Adrenal gland (tissue), 12 donors: ENCODE measurements around the gene KAT6B. TPM values are rescaled to one million over a fixed set of nuclear protein-coding genes. Genes with fewer than 3 reads are reported as not detected.

ENCODE experiments used
- DNase-seq, 7 donors: peaks; one replicate each; pipeline ENCODE4 v3.0.0-alpha.2; 2019 to 2020
- H3K27ac ChIP-seq, 5 donors: fragments of 200-600 bp; sonication (generic) in 4 of 5; 1 replicate in 3 of 5; 2 replicates in 2 of 5; pipeline versions ENCODE4 v1.5.1 to v1.8.0; 2016 to 2020; ENCODE audit warnings: mild to moderate bottlenecking in 1 of 5
- H3K27me3 ChIP-seq: fragments of 200-600 bp; 2 replicates; pipeline ENCODE4 v1.8.0; 2021
- H3K36me3 ChIP-seq, 2 donors: fragments of 200-600 bp; replicated peaks in 1 of 2; 1 replicate in 1 of 2; 2 replicates in 1 of 2; pipeline versions ENCODE4 v1.5.1 to v1.8.0; 2018 to 2022
- H3K4me1 ChIP-seq, 2 donors: fragments of 200-600 bp; replicated peaks in 1 of 2; 1 replicate in 1 of 2; 2 replicates in 1 of 2; pipeline versions ENCODE4 v1.5.1 to v1.8.0; 2018 to 2021
- H3K4me3 ChIP-seq, 4 donors: fragments of 200-600 bp; sonication (generic) in 3 of 4; one replicate each; pipeline ENCODE4 v1.5.1; 2016 to 2018
- H3K9me3 ChIP-seq, 3 donors: fragments of 200-600 bp; sonication (generic) in 1 of 3; replicated peaks in 1 of 3; 1 replicate in 2 of 3; 2 replicates in 1 of 3; pipeline versions ENCODE4 v1.5.1 to v1.8.0; 2016 to 2021
- CTCF ChIP-seq, 6 experiments: fragments of 450-650 bp in 4 of 6; fragments of 200-600 bp in 2 of 6; sonication (generic) in 1 of 6; IDR thresholded peaks; 1 replicate in 5 of 6; 2 replicates in 1 of 6; pipeline versions ENCODE4 v1.5.1 to v1.8.0; 2016 to 2021; ENCODE audit warnings: antibody characterized with exemption in 6 of 6, mild to moderate bottlenecking in 2 of 6, moderate library complexity in 1 of 6
- POLR2A ChIP-seq, 2 donors: fragments of 450-650 bp; IDR thresholded peaks; one replicate each; pipeline ENCODE4 v1.6.1; 2017; ENCODE audit warnings: antibody characterized with exemption in 2 of 2, mild to moderate bottlenecking in 2 of 2, moderate library complexity in 1 of 2
- WGBS, 4 donors: extraction: QIAGEN DNeasy Blood & Tissue Kit in 2 of 4; methylation state at CpG; one replicate each; pipeline versions ENCODE4 v1.1.5 to v1.1.7; 2013 to 2017; 5-methylcytosine and 5-hydroxymethylcytosine counted together
- intact Hi-C, 2 donors: fragments of 100-400 bp; cut with DNase I; formaldehyde crosslinking; loops; one replicate each; pipeline versions ENCODE4 v1.14.1 to v1.15.0; 2022 to 2023
- polyA plus RNA-seq, 3 donors: library from polyadenylated mRNA; stranded (reverse); fragments of 200-250 nt in 2 of 3; fragments of 350-450 nt in 1 of 3; fragmentation: Illumina TruSeq in 1 of 3; extraction: RNeasy Lipid Tissue Mini Kit (QIAGEN cat#74804) in 1 of 3; gene quantifications; one replicate each; pipeline ENCODE4 v1.2.3, GENCODE V29; 2013 to 2014
- total RNA-seq, 9 donors: library from RNA; depleted of rRNA in 4 of 9; stranded (reverse); fragments of >200 nt in 4 of 9; fragments of 120-200 nt in 1 of 9; fragmentation: NEBNext Ultra II Directional in 1 of 9; extraction: Animal tissue kit (Norgen Biotek cat#: 25700) in 1 of 9; gene quantifications; one replicate each; pipeline versions ENCODE4 v1.1.0 to v1.2.4, GENCODE V29; 2013 to 2023
- donor health status: healthy with polysubstance abuse.
- donor health status: Bipolar disorder and iron deficiency.
- donor health status: DM: yes; HTN: yes; CAD: no.
- donor health status: DM: no; HTN: no; CAD: no.
- donor health status: DM: no; HTN: no; CAD: no.
- donor health status: DM: yes; HTN: yes; CAD: no.

KAT6B gene
- total and polyA plus RNA-seq, 12 donors = 6.0 to 50.2 (median 25.8) TPM

DNA sequence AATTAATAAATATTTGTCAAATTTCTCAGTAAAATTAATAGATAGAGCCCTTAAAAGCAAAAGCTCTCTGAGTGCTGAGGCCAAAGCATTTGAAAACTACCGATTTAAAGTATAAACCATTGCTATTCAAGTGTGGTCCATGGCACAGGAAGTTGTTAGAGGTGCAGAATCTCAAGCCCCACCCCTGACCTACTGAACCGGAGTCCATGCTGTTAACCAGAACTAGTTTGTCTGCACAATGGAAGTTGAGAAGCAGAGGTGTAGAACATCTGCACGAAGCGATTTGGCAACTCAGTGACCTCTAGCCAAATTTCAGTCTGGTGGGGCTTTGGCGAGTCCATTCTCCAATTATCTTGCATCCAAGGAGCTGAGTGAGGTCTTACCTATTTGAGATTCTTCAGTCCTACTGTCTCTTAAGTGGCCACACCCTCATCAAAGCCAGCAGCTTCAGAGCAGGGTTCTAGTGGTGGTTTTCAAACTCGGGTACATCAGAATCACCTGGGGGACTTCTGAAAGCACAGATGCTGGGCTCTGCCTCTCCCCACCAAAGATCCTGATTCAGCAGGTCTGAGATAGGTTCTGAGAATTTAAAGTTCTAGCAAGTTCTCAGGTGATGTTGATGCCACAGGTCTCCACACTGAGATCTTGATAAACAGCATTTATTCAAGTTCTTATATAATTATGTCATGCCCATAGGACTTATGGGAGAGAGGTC, 188.3 kb downstream of the KAT6B start:
- intact Hi-C loops = no loop called here
- 78 to 96% (median 93%) methylated on average over 6 of the region's 6 CpGs for WGBS, 4 donors
- no peaks in the 10 kb centered on the region for H3K9me3 ChIP-seq
- H3K36me3 ChIP-seq = no peaks in the 10 kb centered on the region
- peaks cover 0 to 28% of the 10 kb centered on the region in 2 donors for H3K4me1 ChIP-seq
- no peak for DNase-seq
- no peak for TF ChIP-seq CTCF (IDR thresholded peaks at IDR 0.05)
- no peak for TF ChIP-seq POLR2A (IDR thresholded peaks at IDR 0.05)
- H3K27me3 ChIP-seq = no peaks in the 10 kb centered on the region
- no peak overlapping the region for H3K4me3 ChIP-seq
- H3K27ac ChIP-seq = no peak overlapping the region

DNA sequence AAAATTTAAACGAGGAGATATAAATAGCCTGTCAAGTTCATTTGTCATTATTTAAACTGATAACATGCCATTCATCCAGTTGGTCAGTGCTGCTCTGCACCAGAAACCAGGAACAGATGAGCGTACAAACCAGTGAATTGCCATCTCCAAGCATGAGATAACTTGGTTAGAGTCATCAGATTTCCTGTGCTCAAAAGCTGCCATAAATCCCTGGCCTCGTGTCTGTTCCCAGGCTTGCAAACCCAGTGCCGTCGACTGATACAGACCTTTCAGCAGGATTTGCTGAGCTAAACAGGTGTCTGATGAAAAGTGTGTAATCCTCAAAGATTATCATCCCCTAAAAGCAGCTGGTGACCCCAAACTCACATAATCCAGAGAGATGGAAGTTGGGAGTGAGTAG, 189.0 kb downstream of the KAT6B start:
- Histone ChIP-seq H3K27me3 (no peaks in the 10 kb centered on the region), H3K27ac (no peak overlapping the region), H3K4me1 (peaks cover 0 to 28% of the 10 kb centered on the region in 2 donors), H3K9me3 (no peaks in the 10 kb centered on the region), H3K4me3 (no peak overlapping the region), H3K36me3 (peaks cover 0 to under 1% of the 10 kb centered on the region in 2 donors)
- TF ChIP-seq CTCF (IDR thresholded peaks at IDR 0.05) = no peak
- WGBS, 4 donors = 61 to 89% (median 80%) methylated on average over 5 of the region's 5 CpGs
- intact Hi-C loops = no loop called here
- no peak for DNase-seq

DNA sequence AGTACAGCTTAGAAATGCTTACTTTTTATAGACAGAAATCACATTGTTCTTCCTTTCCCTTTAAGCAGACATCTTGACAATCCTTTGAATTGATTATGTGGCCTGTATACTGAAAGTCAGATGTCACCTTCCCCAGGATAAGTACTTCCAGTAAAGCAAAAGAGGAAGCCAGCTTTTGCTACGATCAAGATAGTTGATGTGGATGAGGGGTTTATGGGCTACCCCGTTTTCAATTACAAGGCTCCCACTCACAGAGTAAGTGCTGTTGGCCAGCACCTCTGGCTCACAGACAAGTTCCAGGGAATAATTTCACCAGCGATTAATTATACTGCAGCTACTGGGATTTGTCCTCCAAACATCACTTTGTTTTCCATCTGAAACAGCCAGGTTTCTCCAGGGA, 189.9 kb downstream of the KAT6B start:
- Histone ChIP-seq H3K27me3 (no peaks in the 10 kb centered on the region), H3K27ac (no peak overlapping the region), H3K36me3 (peaks cover 0 to 9% of the 10 kb centered on the region in 2 donors), H3K4me1 (peaks cover 0 to 21% of the 10 kb centered on the region in 2 donors), H3K9me3 (no peaks in the 10 kb centered on the region), H3K4me3 (no peak overlapping the region)
- TF ChIP-seq CTCF (IDR thresholded peaks at IDR 0.05) (no peak), POLR2A (IDR thresholded peaks at IDR 0.05) (no peak)
- intact Hi-C loops = no loop called here
- no peak for DNase-seq
- 35 to 57% (median 43%) methylated on average over 3 of the region's 3 CpGs for WGBS, 4 donors

DNA sequence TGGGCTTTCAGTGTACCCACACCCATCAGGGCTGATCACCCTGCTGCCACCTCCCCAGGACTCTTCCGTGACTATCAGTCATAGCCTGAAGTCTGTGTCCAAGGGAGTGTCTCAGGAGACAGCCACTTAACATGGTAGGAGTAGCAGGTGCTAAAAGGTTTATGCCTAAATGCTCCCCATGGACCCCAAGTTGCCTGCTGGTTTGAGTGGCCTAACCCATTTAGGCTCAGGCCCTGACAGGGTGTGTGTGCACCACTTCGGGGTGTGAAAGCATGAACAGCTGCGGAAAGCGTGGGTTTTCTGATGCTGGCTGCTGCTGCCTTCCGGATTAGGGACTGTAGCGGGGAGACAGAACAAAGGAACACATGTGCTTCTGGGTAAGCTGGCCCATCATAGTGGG, 191.9 kb downstream of the KAT6B start:
- Histone ChIP-seq H3K4me1 (peaks cover 0 to 27% of the 10 kb centered on the region in 2 donors), H3K27me3 (no peaks in the 10 kb centered on the region), H3K9me3 (no peaks in the 10 kb centered on the region), H3K27ac (no peak overlapping the region), H3K4me3 (no peak overlapping the region), H3K36me3 (peaks cover 0 to 10% of the 10 kb centered on the region in 2 donors)
- DNase-seq = no peak
- no peak for TF ChIP-seq POLR2A (IDR thresholded peaks at IDR 0.05)
- no peak for TF ChIP-seq CTCF (IDR thresholded peaks at IDR 0.05)
- 96 to 100% (median 98%) methylated on average over 6 of the region's 6 CpGs for WGBS, 4 donors
- intact Hi-C loops = no loop called here
